ENCODE data around the gene SCAMP2.

SCAMP2 gene

DNA sequence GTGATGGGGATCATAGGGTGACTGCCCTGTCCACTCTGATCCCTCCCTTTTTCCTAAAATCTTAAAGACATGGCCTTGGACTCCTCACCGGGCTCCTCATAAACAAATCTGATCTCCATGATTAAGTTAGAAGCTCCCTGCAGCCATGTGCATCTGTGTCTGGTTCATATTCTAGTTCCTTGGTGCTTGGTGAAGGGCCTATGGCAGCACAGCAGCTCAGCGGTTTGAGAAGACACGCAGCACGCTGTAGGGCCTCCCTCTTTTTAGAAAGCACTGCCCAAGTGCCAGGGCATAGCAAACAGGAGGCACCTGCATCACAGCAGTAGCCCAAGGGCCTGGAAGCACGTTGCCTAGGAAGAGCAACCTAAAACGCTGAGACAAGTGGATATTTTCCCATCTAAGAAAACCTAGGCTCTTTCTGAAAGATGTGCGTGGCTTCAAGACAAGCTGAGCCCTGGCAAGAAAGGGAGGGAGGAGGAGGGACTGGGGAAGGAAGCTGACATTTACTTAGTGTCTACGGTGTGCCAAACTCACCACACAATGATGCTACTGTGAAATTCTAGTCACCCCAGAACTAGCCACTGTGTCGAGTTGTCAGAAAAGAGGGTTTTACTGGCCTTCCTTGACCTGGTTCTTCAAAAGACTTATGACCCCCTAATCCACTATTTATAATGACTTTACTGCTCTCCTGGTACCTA is 15.3 kb downstream of the SCAMP2 start:
- DNase-seq (ENCODE audit: low read depth) = no peak

DNA sequence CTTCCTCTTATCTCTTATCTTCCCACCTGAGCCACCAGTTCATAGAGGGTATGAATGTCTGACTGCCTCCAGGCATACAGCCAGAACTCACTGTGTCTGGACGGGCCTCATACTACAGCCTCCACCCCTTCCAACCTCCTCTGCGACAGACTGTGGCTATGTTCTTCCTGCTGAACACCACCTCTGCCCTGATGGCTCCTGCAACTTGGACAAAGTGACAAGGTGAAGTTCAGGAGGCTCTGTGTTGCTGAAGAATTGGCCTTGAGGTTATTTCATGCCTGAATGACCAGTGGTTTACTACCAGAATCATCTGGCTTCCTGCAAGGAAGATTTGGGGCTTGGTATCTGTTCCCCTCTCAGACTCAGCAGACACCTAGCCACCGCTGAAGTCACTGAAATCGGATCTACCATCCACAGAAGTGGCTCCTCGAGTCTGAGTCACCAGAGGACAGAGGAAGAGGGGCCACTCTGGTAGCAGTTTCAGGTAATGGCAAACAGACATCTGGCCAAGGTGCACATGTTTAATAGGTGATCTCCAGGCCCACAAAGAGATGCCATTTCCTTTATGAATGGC is 16.0 kb downstream of the SCAMP2 start:
- DNase-seq (ENCODE audit: low read depth) = no peak

DNA sequence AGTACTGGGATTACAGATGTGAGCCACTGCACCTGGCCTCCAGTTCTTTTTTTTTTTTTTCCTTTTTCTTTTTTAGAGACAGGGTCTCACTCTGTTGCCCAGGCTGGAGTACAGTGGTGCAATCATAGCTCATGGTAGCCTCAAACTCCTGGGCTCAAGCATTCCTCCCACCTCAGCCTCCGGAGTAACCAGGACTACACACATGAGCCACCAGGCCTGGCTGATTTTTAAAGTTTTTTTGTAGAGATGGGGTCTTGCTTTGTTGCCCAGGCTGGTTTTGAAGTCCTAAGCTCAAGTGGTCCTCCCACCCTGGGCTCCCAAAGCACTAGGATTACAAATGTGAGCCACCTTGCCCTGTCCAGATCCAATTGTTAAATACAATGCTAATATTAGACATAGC is 16.6 kb downstream of the SCAMP2 start:
- DNase-seq (ENCODE audit: low read depth) = no peak

DNA sequence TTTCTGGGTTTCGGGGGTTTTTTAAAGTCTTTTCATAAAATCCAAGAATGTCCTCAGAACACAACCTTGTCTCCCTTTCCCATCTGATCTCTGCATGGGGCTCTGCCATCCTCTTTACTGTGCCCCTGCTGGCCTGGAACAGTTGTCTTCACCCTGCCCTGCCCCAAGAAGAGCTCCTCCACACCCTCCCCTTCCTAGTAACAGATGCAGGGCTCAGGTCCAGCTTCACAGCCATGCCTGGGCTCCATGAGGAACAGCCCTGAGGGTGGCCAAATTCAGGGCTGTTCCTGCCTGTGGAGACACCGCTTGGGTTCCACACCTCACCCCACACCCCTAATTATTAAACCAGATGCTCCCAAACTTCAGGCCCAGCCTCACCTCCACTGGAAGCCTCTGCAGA is 17.3 kb downstream of the SCAMP2 start:
- DNase-seq (ENCODE audit: low read depth) = no peak

DNA sequence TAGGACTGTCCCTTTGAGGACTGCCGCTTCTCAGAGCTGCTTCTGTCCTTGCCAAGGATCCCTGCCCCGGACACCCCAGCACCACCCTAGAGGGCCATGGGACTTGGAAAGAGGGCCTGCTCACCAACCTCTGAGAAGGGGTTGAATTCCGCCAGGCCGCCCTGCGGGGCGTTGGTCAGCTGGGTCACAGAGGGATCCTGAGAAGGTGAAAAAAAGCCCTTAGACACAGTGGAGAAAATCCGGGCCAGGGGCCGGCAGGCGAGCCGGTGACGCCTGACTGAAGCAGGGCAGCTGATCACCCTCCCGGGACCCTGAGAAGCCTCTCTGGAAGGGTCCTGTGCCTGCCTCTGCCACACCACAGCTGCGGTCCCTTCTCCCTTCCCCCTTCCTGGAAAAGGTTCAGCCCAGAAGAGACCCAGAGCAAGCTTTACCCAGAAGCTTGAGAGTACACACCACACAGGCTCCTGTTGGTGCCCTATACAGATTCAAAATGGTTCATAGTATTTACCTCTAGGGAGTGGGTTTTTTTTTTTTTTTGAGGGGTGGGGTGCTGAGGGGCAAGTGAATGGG is 18.6 kb downstream of the SCAMP2 start:
- no peak for DNase-seq (ENCODE audit: low read depth)

DNA sequence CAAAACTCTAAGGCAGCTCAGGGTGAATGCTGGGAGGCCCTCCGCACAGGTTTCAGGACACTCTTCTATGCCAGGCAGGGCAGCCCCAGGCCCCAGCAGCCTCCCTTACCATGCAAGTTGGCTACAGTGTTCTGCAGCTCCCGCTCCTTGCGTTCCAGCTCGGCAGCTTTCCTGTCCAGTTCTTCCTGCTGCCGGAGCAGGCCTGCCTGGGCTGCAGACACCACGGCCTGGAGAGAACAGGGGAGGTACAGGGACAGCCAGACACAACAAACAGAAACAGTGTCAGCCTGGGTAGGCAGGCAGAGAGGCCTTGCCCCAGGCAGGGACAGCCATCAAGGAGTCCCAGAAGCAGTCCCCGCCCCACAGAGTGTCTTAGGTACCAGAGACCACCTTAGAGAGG is 21.2 kb downstream of the SCAMP2 start:
- DNase-seq (ENCODE audit: low read depth) = no peak

DNA sequence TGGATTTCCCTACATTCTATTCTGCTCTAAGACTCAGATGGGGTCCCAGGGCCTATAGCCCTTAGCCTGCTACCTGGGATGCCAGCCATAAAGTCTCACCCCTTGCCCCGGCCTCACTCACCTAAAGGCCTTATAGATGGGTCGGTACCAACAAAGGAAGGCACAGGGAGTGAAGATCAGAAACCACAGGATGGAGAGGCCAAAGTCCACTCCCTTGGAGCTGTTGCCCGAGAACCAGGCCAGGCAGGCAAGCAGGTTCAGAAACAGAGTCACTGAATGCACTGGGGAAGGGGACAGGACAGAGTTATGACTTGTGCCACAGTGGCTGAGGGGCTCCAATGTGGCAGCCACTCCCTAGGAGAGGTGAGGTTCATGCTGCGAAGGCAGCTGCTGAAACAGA is 22.8 kb downstream of the SCAMP2 start:
- no peak for DNase-seq (ENCODE audit: low read depth)

DNA sequence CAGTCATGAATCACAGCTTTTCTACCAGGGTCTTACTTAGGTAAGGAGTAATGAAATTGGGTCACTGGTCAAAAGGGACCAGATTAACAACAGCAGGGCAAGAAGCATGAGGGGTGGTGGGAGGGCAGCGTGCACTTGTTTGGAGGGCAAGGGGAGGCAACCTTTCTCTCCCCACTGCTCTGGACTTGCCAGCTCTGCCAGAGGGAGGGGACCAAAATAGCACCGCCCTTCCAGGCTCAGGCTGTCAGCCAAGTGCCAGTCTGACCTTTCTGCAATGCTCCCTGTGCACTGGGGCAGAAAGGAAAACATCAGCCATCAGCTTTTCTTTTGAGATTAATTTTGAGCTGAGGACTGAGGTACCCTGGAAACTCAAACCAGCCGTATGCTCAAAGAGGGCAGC is 25.7 kb downstream of the SCAMP2 start:
- DNase-seq (ENCODE audit: low read depth) = no peak

DNA sequence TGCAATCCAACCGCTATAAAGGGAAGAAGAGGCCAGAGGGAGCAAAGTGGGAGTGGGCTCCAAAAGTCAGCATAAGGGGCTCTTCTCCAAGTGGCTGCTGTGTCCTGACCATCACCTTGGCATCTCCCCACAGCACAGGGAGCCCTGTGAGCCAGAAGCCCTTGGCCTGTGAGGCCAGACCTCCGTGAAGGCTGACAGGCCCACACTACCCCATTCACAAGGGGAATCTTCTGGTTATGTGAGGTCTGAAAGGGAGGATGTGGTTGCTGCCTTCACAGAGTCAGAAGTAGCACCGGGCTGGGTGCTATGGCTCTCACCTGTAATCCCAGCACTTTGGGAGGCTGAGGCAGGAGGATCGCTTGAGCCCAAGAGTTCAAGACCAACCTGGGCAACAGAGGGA is 27.6 kb downstream of the SCAMP2 start:
- DNase-seq (ENCODE audit: low read depth) = no peak

DNA sequence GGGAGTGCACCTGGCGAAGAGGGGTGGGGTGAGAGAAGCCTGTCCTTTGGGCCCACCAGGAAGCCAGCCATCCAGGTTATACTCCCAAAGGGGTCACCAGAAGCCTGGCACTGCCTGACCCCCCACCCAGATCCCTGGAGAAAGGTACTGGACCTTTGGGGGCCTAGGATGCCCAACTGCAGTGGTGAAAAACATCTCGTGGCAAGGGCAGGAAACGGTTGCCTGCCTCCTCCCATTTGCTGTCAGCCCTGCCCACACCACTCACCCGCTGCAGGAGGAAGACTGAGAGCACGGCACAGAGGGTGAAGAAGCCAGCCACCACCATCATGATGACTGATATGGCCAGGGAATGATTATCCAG is 28.0 kb downstream of the SCAMP2 start:
- DNase-seq (ENCODE audit: low read depth) = peak; percentile 37

DNA sequence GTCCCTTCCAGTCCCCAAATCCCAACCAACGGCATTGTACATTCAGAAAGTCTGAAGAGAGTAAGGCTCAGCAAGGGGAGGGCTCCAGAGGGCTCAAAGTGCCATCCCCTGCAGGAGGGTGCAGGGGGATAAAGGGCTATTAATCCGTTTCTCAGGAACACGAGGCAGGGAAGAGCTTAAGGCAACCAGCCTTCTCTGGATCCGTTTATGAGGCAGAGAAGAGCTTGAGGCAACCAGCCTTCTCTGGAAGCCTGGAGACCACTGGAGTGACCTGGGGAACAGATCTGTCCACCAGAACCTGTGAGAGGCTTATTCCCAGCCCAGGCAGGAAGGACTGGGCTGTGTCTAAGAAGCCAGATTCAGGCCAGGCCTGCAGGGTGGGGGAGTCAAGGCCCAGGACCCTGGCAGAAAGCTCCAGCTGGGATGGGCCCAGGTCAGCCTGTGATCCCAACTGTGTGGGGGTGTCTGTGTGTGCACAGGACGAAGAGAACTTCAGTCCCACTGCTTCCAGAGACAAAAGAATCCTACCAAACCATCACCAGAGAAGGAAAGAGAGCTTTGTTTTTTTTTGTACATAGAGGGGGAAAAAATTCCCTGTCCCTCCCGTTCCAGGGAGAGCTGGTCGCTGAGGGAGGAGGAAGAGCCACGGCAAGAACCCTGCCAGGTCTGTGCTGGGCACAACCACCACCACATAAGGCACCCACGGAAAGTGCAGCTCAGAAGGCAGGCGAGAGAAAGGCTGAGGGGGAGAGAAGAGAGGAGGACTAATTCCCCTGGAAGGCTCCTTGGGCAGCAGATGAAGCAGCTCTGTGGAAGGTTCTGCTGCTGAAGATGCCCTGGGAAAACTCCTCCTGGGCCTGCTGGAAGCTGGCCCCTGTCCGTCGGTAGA is 28.6 kb downstream of the SCAMP2 start:
- DNase-seq (ENCODE audit: low read depth) = no peak

DNA sequence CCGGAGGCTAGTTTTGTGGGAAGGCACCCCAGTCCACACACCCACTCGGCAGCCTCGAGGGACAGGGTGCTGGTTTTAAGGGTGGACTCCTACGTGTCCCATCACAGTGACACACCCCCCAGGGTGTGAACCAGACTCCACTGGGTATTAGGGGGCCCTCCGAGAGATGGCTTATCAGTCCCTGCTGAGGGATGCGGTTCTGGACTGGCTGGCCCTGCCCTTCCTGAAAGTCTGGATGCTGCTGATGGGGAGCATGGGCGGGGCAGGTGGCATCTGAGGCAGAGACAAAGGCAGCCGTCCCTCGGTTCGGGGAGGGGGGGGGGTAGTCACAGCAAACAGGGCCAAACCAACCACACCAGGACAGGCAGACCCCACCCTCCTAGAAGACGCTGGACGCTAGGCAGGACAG is 29.3 kb downstream of the SCAMP2 start:
- no peak for DNase-seq (ENCODE audit: low read depth)

DNA sequence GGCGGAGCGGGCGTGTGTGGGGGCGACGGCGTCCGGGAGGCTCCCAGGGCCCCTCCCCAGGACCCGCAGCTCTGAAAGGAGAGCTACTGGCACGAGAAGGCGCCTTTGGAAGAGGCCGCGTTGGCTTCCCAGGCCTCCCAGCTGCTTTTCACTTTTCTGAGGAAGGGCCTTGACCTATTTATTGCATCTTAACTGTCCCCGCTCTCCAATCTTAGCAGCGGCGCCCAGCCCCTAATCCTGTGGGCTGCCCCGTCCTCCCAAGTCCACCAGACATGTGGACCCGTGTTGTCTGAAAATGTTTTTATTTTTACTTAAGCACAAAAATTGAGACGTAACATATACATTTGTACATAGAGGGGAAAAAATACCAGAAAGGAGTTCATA is 29.7 kb downstream of the SCAMP2 start:
- DNase-seq (ENCODE audit: low read depth) = no peak

DNA sequence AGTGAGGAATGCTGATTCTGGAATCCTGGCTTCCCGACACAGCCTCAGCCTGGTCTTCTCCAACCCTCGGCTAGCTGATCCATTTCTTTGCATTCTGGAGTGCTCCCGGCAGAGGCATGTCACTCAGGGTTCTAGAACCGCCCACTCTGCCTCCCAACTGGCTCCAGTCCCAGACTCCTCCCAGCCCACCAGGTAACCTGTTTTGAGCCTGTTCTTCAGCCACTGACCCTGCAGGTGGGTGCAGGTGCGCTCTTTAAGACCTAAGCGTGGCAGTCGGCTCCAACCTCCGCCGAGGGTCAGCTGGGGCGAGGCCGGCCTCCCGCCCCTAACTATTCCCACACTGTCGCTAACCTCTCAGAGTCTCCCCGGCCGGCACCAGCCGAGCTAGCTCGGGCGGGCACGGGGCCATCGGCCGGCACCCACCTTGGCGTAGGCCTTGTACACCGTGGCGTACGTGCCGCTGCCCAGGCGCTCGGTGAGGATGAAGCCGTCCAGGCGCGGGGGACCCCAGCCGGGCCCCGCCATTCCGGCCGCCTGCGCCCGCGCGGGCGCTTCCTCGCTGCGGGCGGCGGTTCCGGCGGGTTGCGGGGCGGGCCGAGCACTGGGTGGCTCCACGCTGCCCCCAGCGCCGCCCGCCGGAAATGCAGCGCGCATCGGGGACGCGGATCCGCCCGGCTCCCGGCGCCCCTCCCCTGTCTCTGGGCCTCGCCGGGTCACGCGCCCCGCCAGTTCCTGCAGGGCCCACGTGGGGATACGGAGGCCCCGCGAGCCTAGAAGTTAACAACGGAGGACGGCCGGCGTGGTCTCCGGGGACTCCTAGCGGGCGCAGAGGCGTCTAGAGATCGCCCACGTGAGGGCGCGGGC is 30.4 kb downstream of the SCAMP2 start, which contains the start of gene ULK3:
Gene ULK3, minus strand, starts transcription at position 576 of the 864 bp plus-strand sequence. Its CDS starts 51 bp downstream, at position 525.
- DNase-seq (ENCODE audit: low read depth) = peak; percentile 85

DNA sequence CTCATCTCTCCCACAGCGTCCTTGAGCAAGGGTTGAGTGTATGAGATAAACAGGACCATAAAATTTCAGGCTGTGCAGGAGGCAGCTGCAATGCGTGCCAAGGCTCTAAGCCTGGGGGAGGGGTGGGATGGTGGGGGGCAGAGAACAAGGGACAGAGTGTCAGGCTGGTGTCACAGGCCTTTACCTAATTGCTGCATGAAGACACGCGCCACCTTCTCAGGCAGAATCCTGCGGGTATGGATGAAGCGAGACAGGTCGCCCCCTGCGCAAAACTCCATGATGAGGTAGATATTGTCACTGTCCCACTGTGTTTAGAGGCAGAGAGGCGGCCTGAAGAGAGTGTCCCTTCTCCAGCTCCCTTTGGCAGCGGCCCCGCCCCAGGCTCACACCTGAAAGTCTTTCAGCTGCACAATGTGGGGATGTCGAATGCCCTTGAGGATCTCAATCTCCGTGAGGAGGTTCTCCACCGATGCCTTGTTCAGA is 31.2 kb downstream of the SCAMP2 start:
- DNase-seq (ENCODE audit: low read depth) = no peak

DNA sequence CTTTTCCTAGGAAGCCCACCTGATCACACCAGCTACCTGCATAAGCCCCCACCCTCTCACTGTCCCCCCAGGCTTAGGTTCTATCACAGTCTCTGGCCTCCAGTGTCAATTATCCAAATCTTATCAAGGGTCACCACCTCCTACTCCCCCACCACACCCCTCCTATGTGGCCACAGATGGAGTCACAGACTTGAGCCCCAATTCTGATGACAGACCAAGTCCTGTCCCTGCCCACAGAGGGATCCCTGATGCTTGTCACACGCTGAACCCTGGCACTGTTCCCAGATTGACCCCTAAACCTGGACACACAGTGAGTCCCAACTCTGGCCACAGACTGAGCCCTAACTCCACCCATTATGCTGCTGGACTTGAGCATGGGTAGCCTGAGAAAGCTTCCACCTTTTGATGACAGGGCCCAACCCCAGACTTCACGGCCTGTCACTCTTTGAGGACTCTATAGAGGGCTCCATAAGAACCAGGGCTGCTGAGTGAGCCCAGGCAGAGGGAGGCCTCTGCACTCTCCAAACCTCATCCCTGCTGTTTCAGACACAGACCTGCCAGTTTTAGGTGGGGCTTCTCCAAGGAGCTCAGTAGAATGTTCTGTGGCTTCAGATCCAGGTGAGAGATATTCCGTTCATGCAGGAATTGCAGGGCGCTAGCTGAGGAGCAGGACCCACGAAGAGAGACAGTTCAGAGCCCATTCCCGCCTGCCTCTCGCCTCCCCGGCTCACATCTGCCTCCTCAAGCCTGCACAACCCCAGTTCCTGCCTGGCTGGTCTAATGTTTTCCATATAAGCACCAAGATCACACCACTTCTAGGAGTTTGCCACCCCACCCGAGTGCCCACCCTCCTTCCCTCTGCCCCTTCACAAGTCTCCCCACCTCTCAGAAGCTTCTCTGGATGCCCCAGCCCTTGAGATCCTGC is 32.1 kb downstream of the SCAMP2 start:
- DNase-seq (ENCODE audit: low read depth) = no peak

DNA sequence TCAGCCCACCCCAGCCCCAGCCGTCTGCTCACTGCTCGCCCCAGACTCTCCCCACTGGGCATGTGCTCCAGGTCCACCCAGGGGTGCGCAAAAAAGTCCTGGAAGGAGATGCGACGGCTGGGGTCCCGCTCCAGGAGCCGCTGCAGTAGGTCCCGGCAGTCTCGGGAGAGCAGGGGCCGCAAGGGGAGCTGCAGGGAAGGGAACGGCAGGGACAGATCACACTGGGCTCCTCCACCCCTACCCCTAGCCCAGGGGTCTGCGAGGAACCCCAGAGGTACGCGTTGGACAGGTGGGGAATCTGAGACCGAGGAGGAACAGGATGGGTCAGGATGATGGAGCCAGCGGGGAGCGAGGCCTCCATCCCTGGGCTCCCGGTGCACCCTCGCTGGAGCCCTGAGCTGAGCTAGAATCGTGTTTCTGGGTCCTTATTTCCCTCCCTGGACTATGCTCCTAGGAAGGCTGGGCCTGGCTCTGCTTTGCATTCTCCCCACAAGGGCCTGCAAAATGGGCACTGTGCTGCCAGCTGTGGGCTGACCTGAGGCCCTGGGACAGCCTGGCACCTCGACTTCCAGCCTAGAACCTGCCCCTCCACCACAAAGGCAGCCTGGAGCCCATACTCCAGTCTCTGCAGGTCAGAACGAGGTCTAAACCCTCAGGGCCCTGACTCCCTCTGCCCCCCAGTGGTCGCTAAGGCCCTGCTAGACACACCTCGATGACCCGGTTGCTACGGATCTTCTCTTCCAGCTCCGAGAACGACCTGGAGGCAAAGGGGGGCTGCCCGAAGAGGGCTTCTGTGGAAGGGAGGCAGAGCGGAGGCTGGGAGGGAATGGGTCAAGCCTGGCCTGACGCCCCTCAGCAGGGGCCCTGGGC is 33.4 kb downstream of the SCAMP2 start:
- no peak for DNase-seq (ENCODE audit: low read depth)

DNA sequence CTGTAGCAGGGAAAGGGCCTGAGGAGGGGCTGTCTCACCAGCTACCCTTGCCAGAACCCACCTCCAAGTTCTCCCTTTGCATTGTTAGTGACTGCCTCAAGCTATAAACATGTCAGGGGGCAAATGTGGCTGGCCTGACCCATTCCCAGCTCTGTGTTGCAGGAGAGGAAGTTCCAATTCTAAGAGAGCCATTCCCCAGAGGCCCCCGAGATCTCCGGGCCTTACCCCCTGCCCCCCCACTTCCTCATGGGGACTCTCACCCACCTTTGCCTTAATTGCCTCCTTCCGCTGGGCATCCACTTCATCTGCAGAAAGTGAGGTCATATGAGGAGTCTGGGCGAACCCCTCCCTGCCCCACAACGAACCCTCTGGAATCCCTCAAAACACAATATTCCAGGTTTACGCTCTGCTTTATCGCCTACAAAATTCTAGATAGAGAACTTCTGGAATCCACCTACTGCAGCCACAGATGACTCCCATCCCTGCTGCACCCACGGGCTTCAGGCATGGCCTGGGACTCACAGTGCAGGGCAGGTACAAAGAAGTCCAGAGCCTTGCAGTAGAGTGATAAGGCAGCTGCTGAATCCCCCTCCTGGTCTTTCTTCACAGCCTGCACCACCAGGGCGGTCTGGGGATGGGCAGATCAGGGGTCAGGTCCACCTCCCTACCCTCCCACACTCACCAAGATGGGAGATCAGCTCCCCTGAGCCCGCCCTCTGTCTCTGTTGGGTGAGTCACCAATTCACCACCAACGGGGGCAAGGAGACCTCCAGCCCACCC is 34.2 kb downstream of the SCAMP2 start:
- no peak for DNase-seq (ENCODE audit: low read depth)

DNA sequence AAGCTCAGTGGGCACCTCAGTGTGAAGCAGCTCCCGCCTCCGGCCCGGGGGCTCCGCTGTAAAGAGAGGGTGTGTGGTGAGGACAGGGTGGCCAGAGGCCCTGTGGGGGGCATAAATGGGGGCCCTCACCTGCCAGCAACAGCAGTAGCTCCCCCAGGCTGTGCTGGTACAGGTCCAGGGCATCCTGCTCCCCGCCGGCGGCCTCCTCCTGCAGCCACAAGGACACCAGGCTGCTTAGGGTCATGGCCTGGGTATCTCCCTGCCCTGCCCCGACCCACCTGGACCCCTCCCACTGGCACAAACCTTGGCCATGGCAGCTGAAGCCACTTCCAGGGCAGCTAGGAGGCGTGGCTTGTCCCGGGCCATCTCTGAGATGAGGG is 35.0 kb downstream of the SCAMP2 start:
- DNase-seq (ENCODE audit: low read depth) = no peak

Measured in stimulated activated CD8-positive, alpha-beta memory T cell treated with anti-CD3 and anti-CD28 coated beads, Interleukin-4, amount 100 ng/mL, for 24 hours (primary cell).